Measurements from ENCODE around the gene SPAG9.
"Not testable (repeated sequence)": the region's sequence is repeated elsewhere in the genome, so short reads cannot be mapped to it uniquely, and the experiment has no call there.

SPAG9 gene

DNA sequence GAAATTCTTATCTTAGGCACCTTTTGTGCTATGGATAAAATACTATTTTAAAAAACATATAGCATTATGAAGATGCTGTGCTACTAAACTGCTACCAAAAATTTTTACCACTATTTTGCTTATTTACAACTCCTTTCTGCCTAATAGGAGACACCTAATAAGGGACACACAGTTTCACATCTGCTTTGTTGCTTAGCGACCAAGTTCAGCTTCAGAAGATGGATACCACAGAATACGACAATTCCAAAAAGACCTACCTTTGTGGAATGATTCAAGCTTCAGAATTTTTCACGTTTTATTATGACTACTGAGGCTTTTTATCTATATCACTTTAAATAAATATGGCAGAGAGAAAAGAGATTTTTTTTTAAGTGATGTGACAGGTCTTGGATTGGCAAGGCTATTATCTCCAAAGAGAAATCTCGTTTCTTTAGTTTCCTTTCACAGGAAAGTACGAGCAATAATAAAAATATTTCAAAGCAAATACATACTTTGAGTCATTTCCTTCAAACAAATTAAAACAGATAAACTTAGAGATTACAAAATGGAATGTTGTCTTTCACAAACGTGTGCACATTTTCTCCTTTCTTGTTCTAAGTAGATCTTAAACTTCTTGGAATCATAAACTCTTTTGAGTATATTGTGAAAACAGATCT, 35.4 kb downstream of the SPAG9 start:
- Histone ChIP-seq H3K36me3 (ENCODE audit: insufficient read depth, low read length) (no peaks in the 10 kb centered on the region), H3K9me3 (ENCODE audit: control insufficient read depth, insufficient read depth, low read length) (no peaks in the 10 kb centered on the region), H3K4me1 (ENCODE audit: insufficient read depth, low read length) (no peaks in the 10 kb centered on the region), H3K9ac (ENCODE audit: low read depth, low read length) (no peak overlapping the region)

DNA sequence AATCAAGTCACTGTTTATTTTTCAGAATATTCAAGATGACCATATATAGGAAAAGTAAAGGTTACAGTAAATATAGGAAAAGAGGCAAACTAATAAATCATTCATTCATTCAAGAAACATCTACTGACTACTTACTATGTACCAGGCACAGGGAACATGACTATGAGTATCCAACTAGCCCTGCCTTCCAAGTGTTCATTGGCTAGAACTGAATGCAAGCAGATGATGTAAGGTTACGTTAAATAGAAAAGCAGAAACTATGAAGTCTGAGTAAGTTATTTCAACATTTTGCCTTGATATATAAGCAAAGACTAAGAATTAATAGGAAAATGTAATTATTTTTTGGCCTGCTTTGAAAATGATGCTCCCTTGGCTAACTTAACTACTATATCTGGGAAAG, 36.7 kb downstream of the SPAG9 start:
- Histone ChIP-seq H3K9ac (ENCODE audit: low read depth, low read length) (no peak overlapping the region), H3K9me3 (ENCODE audit: control insufficient read depth, insufficient read depth, low read length) (no peaks in the 10 kb centered on the region; the same call in 1 of the 2 replicates), H3K36me3 (ENCODE audit: insufficient read depth, low read length) (peaks cover 1% of the 10 kb centered on the region), H3K4me1 (ENCODE audit: insufficient read depth, low read length) (no peaks in the 10 kb centered on the region)

DNA sequence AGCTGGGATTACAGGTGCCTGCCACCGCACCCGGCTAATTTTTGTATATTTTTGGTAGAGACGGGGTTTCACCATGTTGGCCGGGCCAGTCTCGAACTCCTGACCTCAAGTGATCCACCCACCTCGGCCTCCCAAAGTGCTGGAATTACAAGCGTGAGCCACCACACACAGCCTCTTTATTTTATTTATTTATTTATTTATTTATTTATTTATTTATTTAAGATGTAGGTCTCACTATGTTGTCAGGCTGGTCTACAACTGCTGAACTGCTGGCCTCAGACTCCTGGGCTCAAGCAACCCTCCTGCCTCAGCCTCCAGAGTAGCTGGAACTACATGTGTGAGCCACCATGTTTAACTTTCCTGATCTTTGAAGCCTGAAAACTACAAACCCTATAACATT, 37.3 kb downstream of the SPAG9 start:
- not testable (repeated sequence) for H3K9me3 ChIP-seq (ENCODE audit: control insufficient read depth, insufficient read depth, low read length); H3K4me1 ChIP-seq (ENCODE audit: insufficient read depth, low read length); H3K9ac ChIP-seq (ENCODE audit: low read depth, low read length); H3K36me3 ChIP-seq (ENCODE audit: insufficient read depth, low read length)

DNA sequence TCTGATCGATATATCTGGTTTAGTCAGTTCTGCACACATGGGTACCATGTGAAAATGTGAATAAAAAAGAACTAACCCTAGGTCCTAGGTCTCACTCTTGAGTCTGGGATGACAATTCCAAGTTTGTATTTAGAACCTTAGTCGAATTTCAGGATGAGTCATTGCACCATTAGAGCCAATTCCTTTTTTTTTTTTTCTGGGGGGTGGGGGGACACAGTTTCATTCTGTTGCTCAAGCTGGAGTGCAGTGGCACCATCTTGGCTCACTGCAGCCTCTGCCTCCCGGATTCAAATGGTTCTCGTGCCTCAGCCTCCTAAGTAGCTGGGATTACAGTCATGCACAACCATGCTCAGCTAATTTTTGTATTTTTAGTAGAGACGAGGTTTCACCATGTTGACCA, 41.6 kb downstream of the SPAG9 start:
- no peaks in the 10 kb centered on the region for H3K4me1 ChIP-seq (ENCODE audit: insufficient read depth, low read length)
- H3K9ac ChIP-seq (ENCODE audit: low read depth, low read length): no peak overlapping the region
- peaks cover 6% of the 10 kb centered on the region for H3K36me3 ChIP-seq (ENCODE audit: insufficient read depth, low read length)
- no peaks in the 10 kb centered on the region; the same call in 1 of the 2 replicates for H3K9me3 ChIP-seq (ENCODE audit: control insufficient read depth, insufficient read depth, low read length)

DNA sequence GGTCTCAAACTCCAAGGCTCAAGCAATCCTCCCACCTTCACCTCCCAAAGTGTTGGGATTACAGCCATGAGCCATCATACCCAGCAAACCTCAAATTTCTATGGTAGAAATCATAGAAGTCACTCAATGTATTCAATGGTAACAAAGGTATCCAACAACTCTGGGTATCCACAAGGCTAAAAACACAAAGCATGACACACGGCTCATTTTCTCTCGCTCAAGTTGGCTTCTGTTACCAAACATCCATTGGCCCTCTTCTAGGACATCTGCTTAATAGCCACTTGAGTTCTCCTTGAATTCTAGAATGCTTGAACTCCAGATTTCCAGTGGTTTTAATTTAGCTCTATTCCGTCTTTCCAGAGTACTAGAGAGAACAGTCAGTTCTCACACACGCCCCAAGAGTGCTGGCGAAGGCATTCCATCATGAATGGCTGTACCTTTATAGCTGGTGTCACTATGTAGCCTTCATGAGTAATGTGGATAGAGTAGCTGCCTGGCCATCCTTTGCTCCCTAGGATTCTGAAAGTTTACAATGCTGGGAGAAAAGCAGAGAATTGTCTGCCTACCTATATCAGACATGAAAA, 42.6 kb downstream of the SPAG9 start:
- Histone ChIP-seq H3K9ac (ENCODE audit: low read depth, low read length) (no peak overlapping the region), H3K4me1 (ENCODE audit: insufficient read depth, low read length) (no peaks in the 10 kb centered on the region), H3K9me3 (ENCODE audit: control insufficient read depth, insufficient read depth, low read length) (no peaks in the 10 kb centered on the region; the same call in 1 of the 2 replicates), H3K36me3 (ENCODE audit: insufficient read depth, low read length) (peaks cover 6% of the 10 kb centered on the region)

DNA sequence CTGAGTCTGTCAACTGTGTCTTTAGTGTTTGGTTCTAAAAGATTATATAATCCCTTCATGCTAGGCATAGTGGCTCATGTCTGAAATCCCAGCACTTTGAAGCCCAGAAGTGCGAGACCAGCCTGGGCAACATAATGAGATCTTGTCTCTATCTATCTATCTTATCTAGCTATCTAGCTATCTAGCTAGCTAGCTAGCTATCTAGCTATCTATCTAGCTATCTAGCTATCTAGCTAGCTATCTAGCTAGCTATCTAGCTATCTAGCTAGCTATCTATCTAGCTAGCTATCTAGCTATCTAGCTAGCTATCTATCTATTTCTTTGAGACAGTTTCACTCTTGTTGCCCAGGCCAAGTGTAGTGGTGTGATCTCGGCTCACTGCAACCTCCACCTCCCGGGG, 43.8 kb downstream of the SPAG9 start:
- Histone ChIP-seq H3K9ac (ENCODE audit: low read depth, low read length) (no peak overlapping the region), H3K36me3 (ENCODE audit: insufficient read depth, low read length) (peaks cover 6% of the 10 kb centered on the region), H3K4me1 (ENCODE audit: insufficient read depth, low read length) (no peaks in the 10 kb centered on the region)

DNA sequence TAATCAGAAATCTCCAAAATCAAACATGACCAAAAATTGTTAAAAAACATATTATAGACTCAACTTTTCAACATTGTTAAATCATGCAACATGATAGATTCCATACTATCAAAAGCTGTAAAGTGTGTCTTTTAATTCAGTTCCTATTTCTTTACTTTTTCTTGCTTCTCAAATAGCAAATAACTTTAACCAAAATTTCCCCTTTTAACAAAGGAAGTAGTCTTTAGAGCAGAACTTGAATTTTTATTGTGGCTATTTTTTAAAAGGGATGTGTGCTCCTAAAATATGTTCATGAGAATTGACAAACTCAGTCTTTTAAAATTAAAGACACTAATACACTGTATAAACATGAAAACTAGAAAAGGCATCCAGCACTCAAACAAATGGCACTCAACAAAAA, 49.1 kb downstream of the SPAG9 start:
- no peak overlapping the region for H3K9ac ChIP-seq (ENCODE audit: low read depth, low read length)
- no peaks in the 10 kb centered on the region for H3K9me3 ChIP-seq (ENCODE audit: control insufficient read depth, insufficient read depth, low read length)
- H3K4me1 ChIP-seq (ENCODE audit: insufficient read depth, low read length): no peaks in the 10 kb centered on the region
- no peaks in the 10 kb centered on the region; the same call in 1 of the 2 replicates for H3K36me3 ChIP-seq (ENCODE audit: insufficient read depth, low read length)

More for the DNA sequence above, 43.8 kb downstream of the SPAG9 start:
- H3K9me3 ChIP-seq (ENCODE audit: control insufficient read depth, insufficient read depth, low read length): no peaks in the 10 kb centered on the region; the same call in 1 of the 2 replicates

DNA sequence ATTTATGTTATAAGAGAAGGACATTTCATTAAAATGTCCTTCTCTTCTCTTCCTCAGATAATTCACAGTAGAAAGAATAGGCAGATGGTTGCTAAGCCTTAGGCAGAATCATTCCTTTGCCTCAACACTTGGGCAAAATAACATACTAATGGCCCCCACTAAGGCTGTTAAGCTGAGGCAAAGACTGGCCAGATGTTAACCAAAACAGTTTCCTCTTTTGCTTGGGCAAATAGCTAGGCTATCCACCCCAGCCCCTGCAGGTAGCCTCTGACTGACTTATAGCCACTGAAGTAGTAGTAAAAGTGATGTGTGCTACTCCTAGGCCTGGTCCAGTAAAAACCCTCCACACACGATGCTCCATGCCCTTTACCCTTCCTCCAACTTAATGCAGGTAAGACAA, 55.2 kb downstream of the SPAG9 start:
- Histone ChIP-seq H3K4me1 (ENCODE audit: insufficient read depth, low read length) (no peaks in the 10 kb centered on the region), H3K36me3 (ENCODE audit: insufficient read depth, low read length) (no peaks in the 10 kb centered on the region), H3K9me3 (ENCODE audit: control insufficient read depth, insufficient read depth, low read length) (no peaks in the 10 kb centered on the region), H3K9ac (ENCODE audit: low read depth, low read length) (no peak overlapping the region)

DNA sequence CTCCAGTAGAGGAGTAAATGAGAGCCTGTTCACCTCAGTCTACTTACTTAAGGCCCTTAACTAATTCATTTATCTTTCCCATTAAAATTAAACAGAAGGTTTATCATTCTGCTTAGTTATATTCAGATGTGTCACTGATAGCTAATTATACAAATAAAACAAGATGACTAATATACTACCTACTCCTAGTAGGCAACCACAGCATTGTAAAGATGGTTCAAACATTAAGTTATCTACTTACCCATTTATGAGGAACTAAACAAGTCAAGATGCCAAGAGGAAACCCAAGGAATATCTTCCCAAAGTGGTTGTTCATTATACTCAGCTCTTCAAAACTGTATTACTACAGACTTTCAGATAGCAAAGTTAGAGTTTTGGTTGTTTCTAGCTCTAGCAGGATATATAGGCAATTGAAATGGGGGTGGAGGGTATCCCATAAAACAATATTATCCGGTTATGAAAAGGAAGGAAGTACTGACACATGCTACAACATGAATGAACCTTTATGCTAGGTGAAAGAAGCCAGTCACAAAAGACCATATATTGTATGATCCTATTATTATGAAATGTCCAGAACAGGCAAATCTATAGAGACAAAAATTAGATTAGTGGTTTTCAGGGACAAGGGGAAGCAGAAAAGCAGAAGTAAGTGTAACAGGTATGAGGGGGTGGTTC, 56.5 kb downstream of the SPAG9 start:
- H3K4me1 ChIP-seq (ENCODE audit: insufficient read depth, low read length): no peaks in the 10 kb centered on the region

DNA sequence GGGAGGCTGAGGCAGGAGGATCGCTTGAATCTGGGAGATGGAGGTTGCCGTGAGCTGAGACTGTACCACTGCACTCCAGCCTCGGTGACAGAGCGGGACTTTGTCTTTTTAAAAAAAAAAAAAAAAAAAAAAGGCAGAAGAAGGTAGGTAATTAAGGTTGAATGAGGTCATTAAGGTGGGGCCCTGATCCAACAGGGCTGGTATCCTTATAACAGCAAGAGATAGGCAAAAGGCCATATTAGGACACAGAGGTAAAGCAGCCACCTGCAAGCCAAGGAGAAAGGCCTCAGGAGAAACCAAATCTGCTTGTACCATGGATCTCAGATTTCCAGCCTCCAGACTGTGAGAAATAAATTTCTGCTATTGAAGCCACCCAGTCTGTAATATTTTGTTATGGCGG, 60.3 kb downstream of the SPAG9 start:
- Histone ChIP-seq H3K4me1 (ENCODE audit: insufficient read depth, low read length) (peaks cover 14% of the 10 kb centered on the region), H3K36me3 (ENCODE audit: insufficient read depth, low read length) (no peaks in the 10 kb centered on the region)

More for the DNA sequence above, 56.5 kb downstream of the SPAG9 start:
- Histone ChIP-seq H3K9ac (ENCODE audit: low read depth, low read length) (no peak overlapping the region), H3K9me3 (ENCODE audit: control insufficient read depth, insufficient read depth, low read length) (no peaks in the 10 kb centered on the region), H3K36me3 (ENCODE audit: insufficient read depth, low read length) (no peaks in the 10 kb centered on the region)

DNA sequence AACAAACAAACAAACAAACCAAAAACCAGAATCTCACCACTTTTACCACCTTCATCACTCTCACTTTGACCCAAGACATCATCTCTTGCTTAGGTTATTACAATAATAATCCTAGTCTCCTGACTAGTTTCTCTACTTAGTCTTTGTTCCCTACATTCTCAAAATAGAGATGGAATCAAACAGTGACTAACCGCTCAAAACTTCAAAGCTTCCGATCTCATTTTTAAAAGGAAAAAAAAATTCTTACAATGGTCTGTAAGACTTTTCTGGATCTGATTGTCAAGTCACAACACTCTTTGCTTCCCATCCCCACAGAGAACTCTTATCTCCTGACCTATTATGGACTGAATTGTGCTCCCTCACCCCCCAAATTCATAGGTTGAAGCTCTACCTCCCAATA, 60.9 kb downstream of the SPAG9 start:
- Histone ChIP-seq H3K36me3 (ENCODE audit: insufficient read depth, low read length) (no peaks in the 10 kb centered on the region), H3K4me1 (ENCODE audit: insufficient read depth, low read length) (peaks cover 14% of the 10 kb centered on the region), H3K9ac (ENCODE audit: low read depth, low read length) (no peak overlapping the region), H3K9me3 (ENCODE audit: control insufficient read depth, insufficient read depth, low read length) (no peaks in the 10 kb centered on the region)

More for the DNA sequence above, 60.3 kb downstream of the SPAG9 start:
- Histone ChIP-seq H3K9ac (ENCODE audit: low read depth, low read length) (no peak overlapping the region), H3K9me3 (ENCODE audit: control insufficient read depth, insufficient read depth, low read length) (no peaks in the 10 kb centered on the region)

DNA sequence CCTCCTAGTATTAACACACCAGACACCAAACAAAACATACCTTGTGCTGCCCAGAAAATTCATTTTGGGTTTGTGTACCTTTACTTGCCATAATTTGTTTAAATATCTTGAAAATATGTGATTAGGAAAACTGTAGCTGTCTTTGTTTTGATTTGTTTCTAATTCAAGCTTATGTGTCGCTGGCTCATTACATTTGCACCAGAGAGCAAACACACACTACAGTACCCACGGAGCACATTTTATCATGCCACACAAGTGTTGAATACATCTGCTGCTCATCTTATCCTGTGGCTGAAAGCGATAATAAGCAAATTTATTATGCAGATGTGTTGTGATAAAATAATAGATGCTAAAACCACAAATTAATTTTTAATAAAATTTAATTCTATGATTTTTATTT, 63.1 kb downstream of the SPAG9 start:
- no peak overlapping the region for H3K9ac ChIP-seq (ENCODE audit: low read depth, low read length)

DNA sequence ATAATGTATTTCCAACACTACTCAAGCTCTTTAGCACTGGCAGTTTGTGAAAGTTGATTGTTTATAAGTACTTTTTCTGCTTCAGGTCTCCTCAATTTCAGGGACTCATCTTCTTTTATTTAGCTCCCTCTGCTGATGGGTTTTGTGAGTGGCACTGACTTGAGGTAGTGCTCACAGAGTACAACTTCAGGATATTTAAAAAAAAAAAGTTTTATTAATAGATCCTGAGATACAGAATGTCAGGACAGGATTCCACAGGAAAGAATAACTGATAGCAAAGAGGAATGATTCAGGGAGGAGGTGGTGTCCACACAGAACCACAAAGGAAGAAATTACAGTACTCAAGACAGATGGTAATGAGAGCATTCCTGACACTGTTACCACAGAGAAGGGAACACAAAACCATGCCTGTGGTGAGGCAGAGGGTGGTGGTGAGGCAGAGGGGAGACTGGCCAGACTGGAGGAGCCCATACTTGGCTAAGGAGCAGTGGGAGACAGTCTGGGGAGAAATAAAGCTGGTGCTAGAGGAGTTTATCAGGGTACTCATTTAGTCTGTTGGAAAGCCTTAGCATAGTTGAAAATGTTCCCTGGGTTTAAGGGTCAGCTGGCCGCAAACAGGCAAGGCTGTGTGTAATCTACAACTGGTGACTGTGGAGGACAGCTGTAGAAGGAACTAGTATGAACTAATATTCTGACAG, 63.7 kb downstream of the SPAG9 start:
- Histone ChIP-seq H3K9me3 (ENCODE audit: control insufficient read depth, insufficient read depth, low read length) (no peaks in the 10 kb centered on the region), H3K4me1 (ENCODE audit: insufficient read depth, low read length) (peaks cover 14% of the 10 kb centered on the region), H3K9ac (ENCODE audit: low read depth, low read length) (no peak overlapping the region)

More for the DNA sequence above, 63.1 kb downstream of the SPAG9 start:
- H3K9me3 ChIP-seq (ENCODE audit: control insufficient read depth, insufficient read depth, low read length): no peaks in the 10 kb centered on the region
- H3K36me3 ChIP-seq (ENCODE audit: insufficient read depth, low read length): no peaks in the 10 kb centered on the region
- peaks cover 14% of the 10 kb centered on the region for H3K4me1 ChIP-seq (ENCODE audit: insufficient read depth, low read length)

DNA sequence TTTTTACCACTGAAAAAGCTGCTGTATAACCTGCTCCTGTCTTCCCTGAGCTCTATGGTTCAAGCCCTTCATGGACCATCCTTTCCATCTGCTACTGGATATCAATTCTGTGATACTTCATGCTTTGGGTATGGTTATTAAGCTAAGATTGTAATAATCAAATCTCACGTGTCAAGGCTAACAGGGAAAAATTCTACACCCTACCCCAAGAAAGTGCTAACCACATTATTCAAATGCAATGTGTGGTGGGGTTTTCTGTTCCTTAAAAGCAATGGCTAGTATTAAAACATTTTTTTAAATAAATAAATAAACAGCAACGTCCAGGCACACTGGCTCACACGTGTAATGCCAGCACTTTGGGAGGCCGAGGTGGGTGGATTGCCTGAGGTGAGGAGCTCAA, 65.9 kb downstream of the SPAG9 start:
- Histone ChIP-seq H3K9me3 (ENCODE audit: control insufficient read depth, insufficient read depth, low read length) (no peaks in the 10 kb centered on the region), H3K9ac (ENCODE audit: low read depth, low read length) (no peak overlapping the region), H3K36me3 (ENCODE audit: insufficient read depth, low read length) (no peaks in the 10 kb centered on the region), H3K4me1 (ENCODE audit: insufficient read depth, low read length) (peaks cover 14% of the 10 kb centered on the region)

More for the DNA sequence above, 63.7 kb downstream of the SPAG9 start:
- no peaks in the 10 kb centered on the region for H3K36me3 ChIP-seq (ENCODE audit: insufficient read depth, low read length)

Data from ES-I3 (cell line).